ENCODE measurements around the gene SMIM32. TPM values are rescaled to one million over a fixed set of nuclear protein-coding genes. Genes with fewer than 3 reads are reported as not detected.

SMIM32 gene
- polyA plus RNA-seq, 4 donors = 16.7 to 24.4 (median 21.4) TPM

- no peaks in the 10 kb centered on the region for H3K9me3 ChIP-seq (ENCODE audit: control insufficient read depth in 2 of 2, insufficient read depth in 1 of 2, low read depth in 1 of 2, low read length in 1 of 2)
- DNase-seq (peak in 1 of 2 donors; percentile 25), FAIRE-seq (no peak)
- H3K4me1 ChIP-seq (ENCODE audit: control insufficient read depth in 3 of 3, insufficient read depth in 2 of 3, low read depth in 1 of 3, low read length in 2 of 3) = peaks cover 0 to 77% (median 14%) of the 10 kb centered on the region in 3 donors
- peaks cover 0 to 15% (median 0%) of the 10 kb centered on the region in 3 donors for H3K36me3 ChIP-seq (ENCODE audit: control insufficient read depth in 3 of 3, insufficient read depth in 2 of 3, low read depth in 1 of 3, low read length in 3 of 3)
- WGBS, 3 donors = 14 to 27% (median 16%) methylated on average over 1 of the region's 1 CpG
- H3K27me3 ChIP-seq (ENCODE audit: control insufficient read depth in 3 of 3, insufficient read depth in 3 of 3, low read length in 3 of 3) = peaks cover 0 to 9% (median 8%) of the 10 kb centered on the region in 3 donors
- peak overlapping the region in 2 of 3 donors; percentile 67 to 82 for H3K4me3 ChIP-seq (ENCODE audit: low read depth in 1 of 3, low read length in 3 of 3)
- H3K27ac ChIP-seq (ENCODE audit: low read depth in 1 of 3, low read length in 2 of 3) = peak overlapping the region in 2 of 3 donors; percentile 62 to 90
Measured at GRCh38 chr5:136190904-136191303, 2.1 kb downstream of the SMIM32 start.

- Histone ChIP-seq H3K36me3 (ENCODE audit: control insufficient read depth in 3 of 3, insufficient read depth in 2 of 3, low read depth in 1 of 3, low read length in 3 of 3) (peaks cover 0 to 15% (median 0%) of the 10 kb centered on the region in 3 donors), H3K4me1 (ENCODE audit: control insufficient read depth in 3 of 3, insufficient read depth in 2 of 3, low read depth in 1 of 3, low read length in 2 of 3) (peaks cover 0 to 71% (median 14%) of the 10 kb centered on the region in 3 donors), H3K9me3 (ENCODE audit: control insufficient read depth in 2 of 2, insufficient read depth in 1 of 2, low read depth in 1 of 2, low read length in 1 of 2) (no peaks in the 10 kb centered on the region), H3K4me3 (ENCODE audit: low read depth in 1 of 3, low read length in 3 of 3) (peak overlapping the region in 1 of 3 donors; percentile 82), H3K27me3 (ENCODE audit: control insufficient read depth in 3 of 3, insufficient read depth in 3 of 3, low read length in 3 of 3) (peaks cover 0 to 9% (median 8%) of the 10 kb centered on the region in 3 donors), H3K27ac (ENCODE audit: low read depth in 1 of 3, low read length in 2 of 3) (peak overlapping the region; percentile 27 to 90 (median 62))
- FAIRE-seq = no peak
- 15 to 37% (median 32%) methylated on average over 5 of the region's 5 CpGs for WGBS, 3 donors
- DNase-seq = peak; percentile 84 to 87
Measured at GRCh38 chr5:136190091-136190720, 2.8 kb downstream of the SMIM32 start.

- FAIRE-seq (no peak), DNase-seq (no peak)
- H3K27ac ChIP-seq (ENCODE audit: low read depth in 1 of 3, low read length in 2 of 3) = peak overlapping the region in 1 of 3 donors; percentile 90
- H3K9me3 ChIP-seq (ENCODE audit: control insufficient read depth in 2 of 2, insufficient read depth in 1 of 2, low read depth in 1 of 2, low read length in 1 of 2) = no peaks in the 10 kb centered on the region
- H3K4me3 ChIP-seq (ENCODE audit: low read depth in 1 of 3, low read length in 3 of 3) = no peak overlapping the region
- H3K27me3 ChIP-seq (ENCODE audit: control insufficient read depth in 3 of 3, insufficient read depth in 3 of 3, low read length in 3 of 3) = peaks cover 0 to 9% (median 6%) of the 10 kb centered on the region in 3 donors
- peaks cover 0 to 12% (median 0%) of the 10 kb centered on the region in 3 donors for H3K36me3 ChIP-seq (ENCODE audit: control insufficient read depth in 3 of 3, insufficient read depth in 2 of 3, low read depth in 1 of 3, low read length in 3 of 3)
- 77 to 87% (median 84%) methylated on average over 7 of the region's 7 CpGs for WGBS, 3 donors
- peaks cover 0 to 64% (median 14%) of the 10 kb centered on the region in 3 donors for H3K4me1 ChIP-seq (ENCODE audit: control insufficient read depth in 3 of 3, insufficient read depth in 2 of 3, low read depth in 1 of 3, low read length in 2 of 3)
Measured at GRCh38 chr5:136188859-136189258, 4.1 kb downstream of the SMIM32 start.

- Histone ChIP-seq H3K27ac (ENCODE audit: low read depth in 1 of 3, low read length in 2 of 3) (peak overlapping the region in 2 of 3 donors; percentile 55 to 68), H3K27me3 (ENCODE audit: control insufficient read depth in 3 of 3, insufficient read depth in 3 of 3, low read length in 3 of 3) (peaks cover 0 to 8% (median 3%) of the 10 kb centered on the region in 3 donors), H3K9me3 (ENCODE audit: control insufficient read depth in 2 of 2, insufficient read depth in 1 of 2, low read depth in 1 of 2, low read length in 1 of 2) (no peaks in the 10 kb centered on the region), H3K36me3 (ENCODE audit: control insufficient read depth in 3 of 3, insufficient read depth in 2 of 3, low read depth in 1 of 3, low read length in 3 of 3) (peaks cover 0 to 15% (median 0%) of the 10 kb centered on the region in 3 donors), H3K4me1 (ENCODE audit: control insufficient read depth in 3 of 3, insufficient read depth in 2 of 3, low read depth in 1 of 3, low read length in 2 of 3) (peaks cover 0 to 57% (median 14%) of the 10 kb centered on the region in 3 donors), H3K4me3 (ENCODE audit: low read depth in 1 of 3, low read length in 3 of 3) (no peak overlapping the region)
- FAIRE-seq (no peak), DNase-seq (peak; percentile 76 to 84)
- 10 to 56% (median 35%) methylated on average over 2 of the region's 2 CpGs for WGBS, 3 donors
Measured at GRCh38 chr5:136186796-136187195, 6.2 kb downstream of the SMIM32 start.

- Histone ChIP-seq H3K36me3 (ENCODE audit: control insufficient read depth in 3 of 3, insufficient read depth in 2 of 3, low read depth in 1 of 3, low read length in 3 of 3) (peaks cover 0 to 12% (median 2%) of the 10 kb centered on the region in 3 donors), H3K4me1 (ENCODE audit: control insufficient read depth in 3 of 3, insufficient read depth in 2 of 3, low read depth in 1 of 3, low read length in 2 of 3) (peaks cover 0 to 53% (median 14%) of the 10 kb centered on the region in 3 donors), H3K9me3 (ENCODE audit: control insufficient read depth in 2 of 2, insufficient read depth in 1 of 2, low read depth in 1 of 2, low read length in 1 of 2) (no peaks in the 10 kb centered on the region), H3K4me3 (ENCODE audit: low read depth in 1 of 3, low read length in 3 of 3) (no peak overlapping the region), H3K27me3 (ENCODE audit: control insufficient read depth in 3 of 3, insufficient read depth in 3 of 3, low read length in 3 of 3) (peaks cover 0 to 3% (median 0%) of the 10 kb centered on the region in 3 donors), H3K27ac (ENCODE audit: low read depth in 1 of 3, low read length in 2 of 3) (peak overlapping the region; percentile 55 to 68 (median 66))
- peak; percentile 57 to 87 for DNase-seq
- 20 to 68% (median 41%) methylated on average over 5 of the region's 5 CpGs for whole genome bisulfite sequencing, 3 donors
- FAIRE-seq = no peak
Measured at GRCh38 chr5:136185974-136186665, 6.8 kb downstream of the SMIM32 start.

- Histone ChIP-seq H3K9me3 (ENCODE audit: control insufficient read depth in 2 of 2, insufficient read depth in 1 of 2, low read depth in 1 of 2, low read length in 1 of 2) (no peaks in the 10 kb centered on the region), H3K4me3 (ENCODE audit: low read depth in 1 of 3, low read length in 3 of 3) (no peak overlapping the region), H3K27me3 (ENCODE audit: control insufficient read depth in 3 of 3, insufficient read depth in 3 of 3, low read length in 3 of 3) (no peaks in the 10 kb centered on the region), H3K4me1 (ENCODE audit: control insufficient read depth in 3 of 3, insufficient read depth in 2 of 3, low read depth in 1 of 3, low read length in 2 of 3) (peaks cover 0 to 19% (median 2%) of the 10 kb centered on the region in 3 donors), H3K36me3 (ENCODE audit: control insufficient read depth in 3 of 3, insufficient read depth in 2 of 3, low read depth in 1 of 3, low read length in 3 of 3) (peaks cover 0 to 7% (median 3%) of the 10 kb centered on the region in 3 donors), H3K27ac (ENCODE audit: low read depth in 1 of 3, low read length in 2 of 3) (no peak overlapping the region)
- DNase-seq (no peak), FAIRE-seq (no peak)
- 85 to 88% (median 88%) methylated on average over 1 of the region's 1 CpG for WGBS, 3 donors
Measured at GRCh38 chr5:136182618-136183017, 10.3 kb downstream of the SMIM32 start.

- Histone ChIP-seq H3K27ac (ENCODE audit: low read depth in 1 of 3, low read length in 2 of 3) (no peak overlapping the region), H3K36me3 (ENCODE audit: control insufficient read depth in 3 of 3, insufficient read depth in 2 of 3, low read depth in 1 of 3, low read length in 3 of 3) (peaks cover 2 to 16% (median 6%) of the 10 kb centered on the region in 3 donors), H3K4me1 (ENCODE audit: control insufficient read depth in 3 of 3, insufficient read depth in 2 of 3, low read depth in 1 of 3, low read length in 2 of 3) (no peaks in the 10 kb centered on the region), H3K9me3 (ENCODE audit: control insufficient read depth in 2 of 2, insufficient read depth in 1 of 2, low read depth in 1 of 2, low read length in 1 of 2) (no peaks in the 10 kb centered on the region), H3K4me3 (ENCODE audit: low read depth in 1 of 3, low read length in 3 of 3) (no peak overlapping the region), H3K27me3 (ENCODE audit: control insufficient read depth in 3 of 3, insufficient read depth in 3 of 3, low read length in 3 of 3) (no peaks in the 10 kb centered on the region)
- WGBS, 3 donors = 86 to 97% (median 92%) methylated on average over 2 of the region's 2 CpGs
- no peak for FAIRE-seq
- peak; percentile 63 to 65 for DNase-seq
Measured at GRCh38 chr5:136174021-136174659, 18.8 kb downstream of the SMIM32 start.

GRCh38 chr5:136169218-136169617 is 23.7 kb downstream of the SMIM32 start:
- DNase-seq (no peak), FAIRE-seq (no peak)
- Histone ChIP-seq H3K4me3 (ENCODE audit: low read depth in 1 of 3, low read length in 3 of 3) (no peak overlapping the region), H3K36me3 (ENCODE audit: control insufficient read depth in 3 of 3, insufficient read depth in 2 of 3, low read depth in 1 of 3, low read length in 3 of 3) (peaks cover 0 to 11% (median 10%) of the 10 kb centered on the region in 3 donors), H3K9me3 (ENCODE audit: control insufficient read depth in 2 of 2, insufficient read depth in 1 of 2, low read depth in 1 of 2, low read length in 1 of 2) (no peaks in the 10 kb centered on the region), H3K4me1 (ENCODE audit: control insufficient read depth in 3 of 3, insufficient read depth in 2 of 3, low read depth in 1 of 3, low read length in 2 of 3) (no peaks in the 10 kb centered on the region), H3K27me3 (ENCODE audit: control insufficient read depth in 3 of 3, insufficient read depth in 3 of 3, low read length in 3 of 3) (no peaks in the 10 kb centered on the region), H3K27ac (ENCODE audit: low read depth in 1 of 3, low read length in 2 of 3) (no peak overlapping the region)
- WGBS, 3 donors = 81 to 96% (median 96%) methylated on average over 3 of the region's 3 CpGs

Measured in small intestine (tissue), 7 donors.